ENCODE results near the gene LNP1. TPM values are rescaled to one million over a fixed set of nuclear protein-coding genes. Genes with fewer than 3 reads are reported as not detected.

Gene LNP1
- total and polyA plus RNA-seq, 2 donors (not counting 1 experiment from before 2014, with no cell fraction given) = 3.1 to 3.5 TPM

GRCh38 chr3:100360757-100361496 lies 40.4 kb upstream of the LNP1 start:
- Histone ChIP-seq H3K27me3 (ENCODE audit: control insufficient read depth, insufficient read depth, low read length) (no peaks in the 10 kb centered on the region), H3K79me2 (ENCODE audit: control insufficient read depth, insufficient read depth, low read length) (no peaks in the 10 kb centered on the region), H2AFZ (ENCODE audit: low read length) (no peak overlapping the region), H3K4me3 (replicated peaks in 1 of 4; ENCODE audit: control extremely low read depth in 1 of 4, insufficient read depth in 1 of 4, low read depth in 3 of 4, low read length in 4 of 4) (no peak overlapping the region), H3K9ac (ENCODE audit: insufficient read depth, low read length) (no peak overlapping the region), H3K4me1 (ENCODE audit: control insufficient read depth, extremely low read depth, insufficient read depth, low read length) (no peaks in the 10 kb centered on the region), H3K4me2 (ENCODE audit: extremely low read depth, insufficient read depth, low read length) (no peak overlapping the region), H4K20me1 (ENCODE audit: control insufficient read depth, extremely low read depth, insufficient read depth, low read length) (no peaks in the 10 kb centered on the region), H3K9me3 (ENCODE audit: control insufficient read depth, insufficient read depth, low read depth, low read length) (no peaks in the 10 kb centered on the region), H3K36me3 (ENCODE audit: control insufficient read depth, insufficient read depth, low read length) (peaks cover 9% of the 10 kb centered on the region), H3K27ac (ENCODE audit: insufficient read depth, low read length) (no peak overlapping the region)
- no peak for TF ChIP-seq CTCF (conservative IDR thresholded peaks at IDR 0.05 in 1 of 2, IDR thresholded peaks at IDR 0.05 in 1 of 2; ENCODE audit: low read depth in 1 of 2, low read length in 2 of 2)
- no peak for TF ChIP-seq EZH2 (IDR thresholded peaks at IDR 0.05; ENCODE audit: low read length, missing control alignments)
- no peak for DNase-seq (ENCODE audit: low read depth in 2 of 2)

GRCh38 chr3:100361897-100362296 lies 39.4 kb upstream of the LNP1 start:
- Histone ChIP-seq H3K27ac (ENCODE audit: insufficient read depth, low read length) (no peak overlapping the region), H3K4me3 (replicated peaks in 1 of 4; ENCODE audit: control extremely low read depth in 1 of 4, insufficient read depth in 1 of 4, low read depth in 3 of 4, low read length in 4 of 4) (no peak overlapping the region), H3K36me3 (ENCODE audit: control insufficient read depth, insufficient read depth, low read length) (peaks cover 9% of the 10 kb centered on the region), H3K79me2 (ENCODE audit: control insufficient read depth, insufficient read depth, low read length) (no peaks in the 10 kb centered on the region), H4K20me1 (ENCODE audit: control insufficient read depth, extremely low read depth, insufficient read depth, low read length) (no peaks in the 10 kb centered on the region), H3K4me2 (ENCODE audit: extremely low read depth, insufficient read depth, low read length) (no peak overlapping the region), H2AFZ (ENCODE audit: low read length) (no peak overlapping the region), H3K9ac (ENCODE audit: insufficient read depth, low read length) (no peak overlapping the region), H3K9me3 (ENCODE audit: control insufficient read depth, insufficient read depth, low read depth, low read length) (no peaks in the 10 kb centered on the region), H3K4me1 (ENCODE audit: control insufficient read depth, extremely low read depth, insufficient read depth, low read length) (no peaks in the 10 kb centered on the region), H3K27me3 (ENCODE audit: control insufficient read depth, insufficient read depth, low read length) (no peaks in the 10 kb centered on the region)
- TF ChIP-seq CTCF (conservative IDR thresholded peaks at IDR 0.05 in 1 of 2, IDR thresholded peaks at IDR 0.05 in 1 of 2; ENCODE audit: low read depth in 1 of 2, low read length in 2 of 2) (no peak), EZH2 (IDR thresholded peaks at IDR 0.05; ENCODE audit: low read length, missing control alignments) (no peak)
- DNase-seq (ENCODE audit: low read depth in 2 of 2) = no peak

GRCh38 chr3:100364421-100364820 lies 36.9 kb upstream of the LNP1 start:
- no peak overlapping the region for H3K4me2 ChIP-seq (ENCODE audit: extremely low read depth, insufficient read depth, low read length)
- TF ChIP-seq EZH2 (IDR thresholded peaks at IDR 0.05; ENCODE audit: low read length, missing control alignments) (no peak), CTCF (conservative IDR thresholded peaks at IDR 0.05 in 1 of 2, IDR thresholded peaks at IDR 0.05 in 1 of 2; ENCODE audit: low read depth in 1 of 2, low read length in 2 of 2) (no peak)
- H3K36me3 ChIP-seq (ENCODE audit: control insufficient read depth, insufficient read depth, low read length) = peaks cover 12% of the 10 kb centered on the region

More at GRCh38 chr3:100364421-100364820, 36.9 kb upstream of the LNP1 start:
- Histone ChIP-seq H3K4me1 (ENCODE audit: control insufficient read depth, extremely low read depth, insufficient read depth, low read length) (no peaks in the 10 kb centered on the region), H3K79me2 (ENCODE audit: control insufficient read depth, insufficient read depth, low read length) (no peaks in the 10 kb centered on the region), H3K4me3 (replicated peaks in 1 of 4; ENCODE audit: control extremely low read depth in 1 of 4, insufficient read depth in 1 of 4, low read depth in 3 of 4, low read length in 4 of 4) (no peak overlapping the region), H3K9me3 (ENCODE audit: control insufficient read depth, insufficient read depth, low read depth, low read length) (no peaks in the 10 kb centered on the region), H4K20me1 (ENCODE audit: control insufficient read depth, extremely low read depth, insufficient read depth, low read length) (no peaks in the 10 kb centered on the region), H2AFZ (ENCODE audit: low read length) (no peak overlapping the region), H3K27me3 (ENCODE audit: control insufficient read depth, insufficient read depth, low read length) (no peaks in the 10 kb centered on the region), H3K27ac (ENCODE audit: insufficient read depth, low read length) (no peak overlapping the region), H3K9ac (ENCODE audit: insufficient read depth, low read length) (no peak overlapping the region)
- DNase-seq (ENCODE audit: low read depth in 2 of 2) = no peak

All from fibroblast of lung (primary cell).